B cell (primary cell): ENCODE measurements around the gene SUV39H2. TPM values are rescaled to one million over a fixed set of nuclear protein-coding genes. Genes with fewer than 3 reads are reported as not detected.

Experiments used
- ATAC-seq: fragments of 200-7000 bp; cut with Tn5 transposase; one replicate; pipeline ENCODE4 v1.10.0; 2021; ENCODE audit warnings: low read depth, mild to moderate bottlenecking, moderate number of reproducible peaks, moderate library complexity
- CTCF ChIA-PET: fragments of 350-600 bp; sonication (Branson Sonifier 250); formaldehyde crosslinking; loops from one replicate; lab custom pipeline; 2021; ENCODE audit warnings: antibody characterized with exemption, inconsistent platforms; lab: Charles Lee
- POLR2A ChIA-PET: fragments of 350-600 bp; sonication (Branson Sonifier 250); formaldehyde crosslinking; loops from one replicate; lab custom pipeline; 2021; ENCODE audit warnings: antibody characterized with exemption; lab: Charles Lee
- DNase-seq: peaks from one replicate; pipeline ENCODE4 v3.0.0; 2013
- H2AFZ ChIP-seq: 2 replicates; pipeline ENCODE4 v1.6.1; 2012; ENCODE audit warnings: mild to moderate bottlenecking, low read depth, low read length; ENCODE audit not compliant: insufficient read depth, poor library complexity, severe bottlenecking
- H3K27ac ChIP-seq, 2 donors: 1 replicate in 1 of 2; 2 replicates in 1 of 2; pipeline ENCODE4 v1.5.1; 2012 to 2013; ENCODE audit warnings: low read length in 2 of 2, mild to moderate bottlenecking in 2 of 2, moderate library complexity in 1 of 2
- H3K27me3 ChIP-seq, 4 experiments: fragments of 200-600 bp in 1 of 4; sonication (generic) in 1 of 4; replicated peaks in 1 of 4; 1 replicate in 2 of 4; 2 replicates in 2 of 4; pipeline versions ENCODE4 v1.6.1 to v1.7.0; 2013 to 2016; ENCODE audit warnings: low read length in 3 of 4, mild to moderate bottlenecking in 2 of 4, mixed read lengths in 1 of 4, moderate library complexity in 1 of 4; ENCODE audit not compliant: insufficient read depth in 4 of 4, control insufficient read depth in 3 of 4; ENCODE audit errors: control extremely low read depth in 1 of 4
- H3K36me3 ChIP-seq, 2 experiments: replicated peaks in 1 of 2; 1 replicate in 1 of 2; 2 replicates in 1 of 2; pipeline versions ENCODE4 v1.6.1 to v1.7.1; 2013; ENCODE audit warnings: low read length in 1 of 2; ENCODE audit not compliant: insufficient read depth in 2 of 2, control insufficient read depth in 1 of 2; ENCODE audit errors: control extremely low read depth in 1 of 2, extremely low read depth in 1 of 2
- H3K4me1 ChIP-seq, 2 donors: fragments of 200-600 bp in 1 of 2; sonication (generic) in 1 of 2; 1 replicate in 1 of 2; 2 replicates in 1 of 2; pipeline versions ENCODE4 v1.5.1 to v1.6.1; 2013 to 2017; ENCODE audit warnings: low read length in 2 of 2; ENCODE audit not compliant: control insufficient read depth in 2 of 2, insufficient read depth in 2 of 2
- H3K4me2 ChIP-seq: replicated peaks from 2 replicates; pipeline ENCODE3; 2012; ENCODE audit warnings: mild to moderate bottlenecking, low read depth, low read length; ENCODE audit not compliant: poor library complexity, severe bottlenecking
- H3K4me3 ChIP-seq, 5 experiments: fragments of 200-600 bp in 1 of 5; sonication (generic) in 1 of 5; 1 replicate in 3 of 5; 2 replicates in 2 of 5; pipeline versions ENCODE4 v1.5.1 to v1.7.0; 2011 to 2016; ENCODE audit warnings: low read length in 4 of 5, mild to moderate bottlenecking in 4 of 5, low read depth in 2 of 5, control low read depth in 1 of 5, moderate library complexity in 1 of 5; ENCODE audit not compliant: insufficient read depth in 1 of 5; ENCODE audit errors: control extremely low read depth in 1 of 5, extremely low read depth in 1 of 5
- H3K79me2 ChIP-seq: fragments of 200-600 bp; sonication (generic); one replicate; pipeline ENCODE4 v1.6.0; 2016; ENCODE audit warnings: low read length; ENCODE audit not compliant: control insufficient read depth, insufficient read depth
- H3K9ac ChIP-seq: fragments of 200-600 bp; sonication (generic); 2 replicates; pipeline ENCODE4 v1.6.1; 2017; ENCODE audit warnings: mild to moderate bottlenecking, low read length, moderate library complexity
- H3K9me3 ChIP-seq, 3 donors: one replicate each; pipeline versions ENCODE4 v1.6.1 to v1.7.1; 2013; ENCODE audit warnings: low read length in 2 of 3; ENCODE audit not compliant: control insufficient read depth in 2 of 3, insufficient read depth in 1 of 3; ENCODE audit errors: control extremely low read depth in 1 of 3
- H4K20me1 ChIP-seq: 2 replicates; pipeline ENCODE4 v1.6.0; 2012; ENCODE audit warnings: mild to moderate bottlenecking, low read length; ENCODE audit not compliant: insufficient read depth, control insufficient read depth, poor library complexity, severe bottlenecking
- H3K27ac Mint-ChIP-seq: one replicate; pipeline ENCODE4 v1.8.0; 2021; ENCODE audit warnings: mixed read lengths
- H3K27me3 Mint-ChIP-seq: one replicate; pipeline ENCODE4 v1.8.0; 2021; ENCODE audit warnings: mixed read lengths
- H3K4me1 Mint-ChIP-seq: one replicate; pipeline ENCODE4 v1.8.0; 2021; ENCODE audit warnings: mixed read lengths
- H3K4me3 Mint-ChIP-seq: one replicate; pipeline ENCODE4 v1.8.0; 2021; ENCODE audit warnings: mixed read lengths
- H3K9me3 Mint-ChIP-seq: one replicate; pipeline ENCODE4 v1.8.0; 2022; ENCODE audit warnings: mixed read lengths; ENCODE audit not compliant: insufficient read depth
- EZH2 ChIP-seq: IDR thresholded peaks from 2 replicates; pipeline ENCODE4 v1.6.1; 2012; ENCODE audit warnings: borderline replicate concordance, low read depth, mild to moderate bottlenecking, moderate library complexity, low read length; ENCODE audit not compliant: insufficient read depth, poor library complexity, severe bottlenecking
- WGBS: methylation state at CpG from one replicate; pipeline ENCODE4 v1.1.5; 2013; ENCODE audit warnings: missing lambda C conversion rate; ENCODE audit not compliant: insufficient coverage; 5-methylcytosine and 5-hydroxymethylcytosine counted together
- intact Hi-C: fragments of 100-400 bp; cut with micrococcal nuclease; formaldehyde crosslinking; loops from one replicate; pipeline ENCODE4 v1.10.0; 2022
- polyA plus RNA-seq: library from polyadenylated mRNA; depleted of rRNA; stranded (reverse); fragments of >200 nt; gene quantifications from 2 replicates; pipeline ENCODE4 v1.2.3, GENCODE V29; 2012
- total RNA-seq, 2 donors: library from RNA; stranded (reverse); fragments of 120-200 nt in 1 of 2; gene quantifications; 1 replicate in 1 of 2; 2 replicates in 1 of 2; pipeline versions ENCODE4 v1.2.3 to v1.2.4, GENCODE V29; 2013 to 2022
- TF ChIP-seq, protein P1 (sequence below): fragments of 200-600 bp; IDR thresholded peaks from one replicate; pipeline ENCODE4 v1.8.0; 2022; ENCODE audit warnings: antibody characterized with exemption, mild to moderate bottlenecking

SUV39H2 gene
- total and polyA plus RNA-seq, 2 donors (not counting 1 experiment from before 2014, with no cell fraction given) = 0.73 to 3.2 TPM

DNA sequence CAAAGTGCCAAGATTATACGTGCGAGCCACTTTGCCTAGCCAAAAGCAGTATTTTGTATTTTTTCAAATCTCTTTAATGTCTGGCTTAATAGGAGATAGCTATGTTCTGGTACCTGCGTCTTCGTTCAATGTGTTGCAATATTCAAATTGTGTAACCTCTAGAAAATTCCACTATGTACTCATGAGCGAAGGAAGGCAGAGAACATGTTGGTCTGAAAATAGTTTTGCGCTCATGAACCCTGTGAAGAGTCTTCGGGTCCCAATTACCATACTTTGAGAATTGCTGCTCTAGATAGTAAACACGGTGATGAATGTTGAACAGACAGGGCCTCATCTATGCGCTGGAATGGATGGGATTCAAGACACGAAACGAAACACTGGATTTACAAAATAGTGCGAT is 2.7 kb upstream of the SUV39H2 start:
- H3K4me3 Mint-ChIP-seq = peak overlapping the region; percentile 34
- ATAC-seq = no peak

DNA sequence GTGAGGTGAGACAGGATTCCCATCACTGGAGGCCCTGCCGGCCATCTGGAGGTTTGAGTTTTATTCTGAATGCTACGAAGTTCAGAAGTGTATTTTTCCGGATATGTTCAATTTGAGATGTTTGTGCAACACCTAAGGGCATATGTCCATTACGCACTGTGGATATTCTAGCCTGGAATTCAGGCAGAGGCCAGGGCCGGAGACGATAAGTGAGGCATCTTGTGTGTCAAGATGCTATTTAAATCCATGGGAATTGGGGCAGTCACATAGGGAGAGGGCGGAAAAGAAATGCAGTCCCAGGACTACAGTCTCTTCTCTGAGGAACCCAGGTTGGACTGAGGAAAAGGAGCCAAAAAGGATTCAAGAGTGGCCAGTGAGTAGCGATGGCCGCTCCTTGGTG is 1.9 kb upstream of the SUV39H2 start:
- WGBS = 97% methylated on average over 9 of the region's 9 CpGs
- H4K20me1 ChIP-seq = no peaks in the 10 kb centered on the region
- no peak overlapping the region for H3K27ac ChIP-seq
- ATAC-seq (no peak), DNase-seq (no peak)
- H3K27me3 ChIP-seq = peaks cover 0 to 6% (median 0%) of the 10 kb centered on the region in 4 experiments
- TF ChIP-seq, protein P1, sequence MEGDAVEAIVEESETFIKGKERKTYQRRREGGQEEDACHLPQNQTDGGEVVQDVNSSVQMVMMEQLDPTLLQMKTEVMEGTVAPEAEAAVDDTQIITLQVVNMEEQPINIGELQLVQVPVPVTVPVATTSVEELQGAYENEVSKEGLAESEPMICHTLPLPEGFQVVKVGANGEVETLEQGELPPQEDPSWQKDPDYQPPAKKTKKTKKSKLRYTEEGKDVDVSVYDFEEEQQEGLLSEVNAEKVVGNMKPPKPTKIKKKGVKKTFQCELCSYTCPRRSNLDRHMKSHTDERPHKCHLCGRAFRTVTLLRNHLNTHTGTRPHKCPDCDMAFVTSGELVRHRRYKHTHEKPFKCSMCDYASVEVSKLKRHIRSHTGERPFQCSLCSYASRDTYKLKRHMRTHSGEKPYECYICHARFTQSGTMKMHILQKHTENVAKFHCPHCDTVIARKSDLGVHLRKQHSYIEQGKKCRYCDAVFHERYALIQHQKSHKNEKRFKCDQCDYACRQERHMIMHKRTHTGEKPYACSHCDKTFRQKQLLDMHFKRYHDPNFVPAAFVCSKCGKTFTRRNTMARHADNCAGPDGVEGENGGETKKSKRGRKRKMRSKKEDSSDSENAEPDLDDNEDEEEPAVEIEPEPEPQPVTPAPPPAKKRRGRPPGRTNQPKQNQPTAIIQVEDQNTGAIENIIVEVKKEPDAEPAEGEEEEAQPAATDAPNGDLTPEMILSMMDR = no peak
- TF ChIP-seq EZH2 = no peak
- intact Hi-C loops = loop anchor here (5.0 kb wide), 2 partner anchors 124 to 291 kb away; partner anchors contain the start of gene NMT2
- H3K4me2 ChIP-seq = no peak overlapping the region
- Mint-ChIP-seq H3K27me3 (no peaks in the 10 kb centered on the region), H3K9me3 (no peaks in the 10 kb centered on the region), H3K4me1 (peaks cover 28% of the 10 kb centered on the region), H3K27ac (no peak overlapping the region), H3K4me3 (peak overlapping the region; percentile 71)
- H3K36me3 ChIP-seq = no peaks in the 10 kb centered on the region
- H3K9me3 ChIP-seq = no peaks in the 10 kb centered on the region
- POLR2A ChIA-PET = no interaction called here
- no peak overlapping the region for H2AFZ ChIP-seq
- peaks cover 25% of the 10 kb centered on the region for H3K79me2 ChIP-seq
- CTCF ChIA-PET = interaction anchor here (1.8 kb wide), 1 partner anchor 95 kb away, joined by 7 read pairs; no protein-coding TSS in a partner anchor
- no peak overlapping the region for H3K4me3 ChIP-seq
- no peak overlapping the region for H3K9ac ChIP-seq
- H3K4me1 ChIP-seq = peaks cover 17 to 23% of the 10 kb centered on the region in 2 donors

More for the DNA sequence above, 2.7 kb upstream of the SUV39H2 start:
- peaks cover 17 to 23% of the 10 kb centered on the region in 2 donors for H3K4me1 ChIP-seq
- H4K20me1 ChIP-seq = no peaks in the 10 kb centered on the region
- no peak overlapping the region for H3K4me2 ChIP-seq
- TF ChIP-seq EZH2 = no peak
- TF ChIP-seq, protein P1 = no peak
- intact Hi-C loops = loop anchor here (5.0 kb wide), 2 partner anchors 124 to 291 kb away; partner anchors contain the start of gene NMT2
- ChIA-PET CTCF (no interaction called here), POLR2A (no interaction called here)
- no peaks in the 10 kb centered on the region for H3K36me3 ChIP-seq
- H3K4me3 ChIP-seq = no peak overlapping the region
- H2AFZ ChIP-seq = no peak overlapping the region
- no peak overlapping the region for H3K27ac ChIP-seq
- no peak overlapping the region for H3K9ac ChIP-seq
- H3K27ac Mint-ChIP-seq = no peak overlapping the region
- peaks cover 29% of the 10 kb centered on the region for H3K4me1 Mint-ChIP-seq
- no peaks in the 10 kb centered on the region for H3K27me3 Mint-ChIP-seq
- DNase-seq = no peak
- peaks cover 25% of the 10 kb centered on the region for H3K79me2 ChIP-seq
- H3K9me3 ChIP-seq = no peaks in the 10 kb centered on the region
- WGBS = 95% methylated on average over 8 of the region's 12 CpGs
- no peaks in the 10 kb centered on the region for H3K9me3 Mint-ChIP-seq
- H3K27me3 ChIP-seq = peaks cover 0 to 6% (median 0%) of the 10 kb centered on the region in 4 experiments
